Caco-2 (cell line): ENCODE data around the gene PDHB. TPM values are rescaled to one million over a fixed set of nuclear protein-coding genes. Genes with fewer than 3 reads are reported as not detected.

Experiments
- BruUV-seq: library from RNA; stranded (reverse); fragments of 400-500 nt; replicated peaks from 2 replicates; lab custom pipeline; 2021; lab: Mats Ljungman, UMichigan
- CTCF ChIA-PET: fragments of 300-600 bp; sonication (Branson Sonifier 250); formaldehyde crosslinking; loops from one replicate; lab custom pipeline; 2022; ENCODE audit warnings: antibody characterized with exemption; lab: Charles Lee
- POLR2A ChIA-PET: fragments of 300-600 bp; sonication (Branson Sonifier 250); formaldehyde crosslinking; loops from one replicate; lab custom pipeline; 2022; ENCODE audit warnings: antibody characterized with exemption; lab: Charles Lee
- DNase-seq, 2 experiments: peaks; one replicate each; pipeline versions ENCODE4 v3.0.0 to v3.0.0-alpha.2; 2020 to 2022
- H3K27me3 ChIP-seq: replicated peaks from 2 replicates; pipeline ENCODE4 v1.6.0; 2011; ENCODE audit warnings: low read length; ENCODE audit not compliant: control insufficient read depth, insufficient read depth
- H3K36me3 ChIP-seq: 2 replicates; pipeline ENCODE4 v1.5.1; 2011; ENCODE audit warnings: low read length; ENCODE audit not compliant: control insufficient read depth, insufficient read depth
- H3K4me1 ChIP-seq: fragments of 250-450 bp; sonication (Bioruptor Pico); 2 replicates; pipeline ENCODE4 v1.5.1; 2020; ENCODE audit warnings: mild to moderate bottlenecking
- H3K4me3 ChIP-seq: 2 replicates; pipeline ENCODE4 v1.5.1; 2011; ENCODE audit warnings: low read depth, mild to moderate bottlenecking, control low read depth, low read length
- H3K9me3 ChIP-seq: fragments of 250-450 bp; sonication (Bioruptor Pico); 2 replicates; pipeline ENCODE4 v1.5.1; 2020; ENCODE audit warnings: mild to moderate bottlenecking, moderate library complexity
- H3K27ac Mint-ChIP-seq: one replicate; pipeline ENCODE4 v1.8.0; 2022; ENCODE audit warnings: mixed read lengths; ENCODE audit not compliant: unreplicated experiment
- H3K27me3 Mint-ChIP-seq: one replicate; pipeline ENCODE4 v1.8.0; 2022; ENCODE audit warnings: mixed read lengths; ENCODE audit not compliant: insufficient read depth, unreplicated experiment
- H3K36me3 Mint-ChIP-seq: one replicate; pipeline ENCODE4 v1.8.0; 2022; ENCODE audit warnings: mild to moderate bottlenecking, mixed read lengths; ENCODE audit not compliant: insufficient read depth, unreplicated experiment
- H3K4me1 Mint-ChIP-seq: one replicate; pipeline ENCODE4 v1.8.0; 2022; ENCODE audit warnings: low read depth, mixed read lengths; ENCODE audit not compliant: unreplicated experiment
- H3K4me3 Mint-ChIP-seq: one replicate; pipeline ENCODE4 v1.8.0; 2022; ENCODE audit warnings: mild to moderate bottlenecking, moderate library complexity, mixed read lengths; ENCODE audit not compliant: unreplicated experiment
- H3K9me3 Mint-ChIP-seq: one replicate; pipeline ENCODE4 v1.8.0; 2022; ENCODE audit warnings: mixed read lengths; ENCODE audit not compliant: unreplicated experiment
- CTCF ChIP-seq, 2 experiments: fragments of 200-600 bp in 1 of 2; IDR thresholded peaks; 1 replicate in 1 of 2; 2 replicates in 1 of 2; pipeline versions ENCODE4 v1.5.1 to v1.8.0; 2011 to 2022; ENCODE audit warnings: antibody characterized with exemption in 1 of 2, control low read depth in 1 of 2, inconsistent platforms in 1 of 2, low read depth in 1 of 2, low read length in 1 of 2, mild to moderate bottlenecking in 1 of 2, moderate library complexity in 1 of 2; ENCODE audit not compliant: insufficient read depth in 1 of 2, severe bottlenecking in 1 of 2, unreplicated experiment in 1 of 2
- intact Hi-C: fragments of 100-400 bp; cut with micrococcal nuclease; formaldehyde crosslinking; loops from one replicate; pipeline ENCODE4 v1.10.0; 2022; ENCODE audit not compliant: unreplicated experiment
- total RNA-seq: library from RNA; stranded (reverse); gene quantifications from 2 replicates; pipeline ENCODE4 v1.2.3, GENCODE V29; 2022

The PDHB gene
- total RNA-seq, 1 experiment from 2014 or later = 89.8 TPM

- Mint-ChIP-seq H3K36me3 (no peaks in the 10 kb centered on the region), H3K4me1 (peaks cover 13% of the 10 kb centered on the region), H3K4me3 (no peak overlapping the region), H3K9me3 (no peaks in the 10 kb centered on the region), H3K27me3 (no peaks in the 10 kb centered on the region), H3K27ac (no peak overlapping the region)
- CTCF ChIA-PET = no interaction called here
- H3K27me3 ChIP-seq = no peaks in the 10 kb centered on the region
- no peak for TF ChIP-seq CTCF (IDR thresholded peaks at IDR 0.05; ENCODE audit: insufficient read depth in 1 of 2, low read depth in 1 of 2, low read length in 1 of 2, severe bottlenecking in 1 of 2, unreplicated experiment in 1 of 2)
- no TSS peak for BruUV-seq
- H3K4me1 ChIP-seq = peaks cover 13% of the 10 kb centered on the region
- H3K36me3 ChIP-seq = no peaks in the 10 kb centered on the region
- POLR2A ChIA-PET = no interaction called here
- H3K4me3 ChIP-seq = no peak overlapping the region
- intact Hi-C loops = no loop called here
- DNase-seq = no peak
- no peaks in the 10 kb centered on the region for H3K9me3 ChIP-seq
Measured at GRCh38 chr3:58383476-58383875, 50.2 kb downstream of the PDHB start.

GRCh38 chr3:58379351-58380073 is 54.1 kb downstream of the PDHB start:
- H3K27ac Mint-ChIP-seq = peak overlapping the region; percentile 16
- ChIA-PET CTCF (no interaction called here), POLR2A (interaction anchor here (0.7 kb wide), 1 partner anchor 44 kb away, joined by 6 read pairs; no protein-coding TSS in a partner anchor)
- no peaks in the 10 kb centered on the region for H3K9me3 Mint-ChIP-seq
- no peaks in the 10 kb centered on the region for H3K9me3 ChIP-seq
- no peak for TF ChIP-seq CTCF (IDR thresholded peaks at IDR 0.05; ENCODE audit: insufficient read depth in 1 of 2, low read depth in 1 of 2, low read length in 1 of 2, severe bottlenecking in 1 of 2, unreplicated experiment in 1 of 2)
- H3K36me3 Mint-ChIP-seq = no peaks in the 10 kb centered on the region
- BruUV-seq = no TSS peak
- H3K4me3 ChIP-seq = no peak overlapping the region
- H3K36me3 ChIP-seq = no peaks in the 10 kb centered on the region
- H3K27me3 Mint-ChIP-seq = no peaks in the 10 kb centered on the region
- peaks cover 13% of the 10 kb centered on the region for H3K4me1 ChIP-seq
- no peaks in the 10 kb centered on the region for H3K27me3 ChIP-seq
- DNase-seq = no peak
- H3K4me3 Mint-ChIP-seq = peak overlapping the region; percentile 7
- H3K4me1 Mint-ChIP-seq = peaks cover 20% of the 10 kb centered on the region
- intact Hi-C loops = no loop called here

GRCh38 chr3:58377750-58378149 is 55.9 kb downstream of the PDHB start:
- CTCF ChIA-PET = no interaction called here
- intact Hi-C loops = no loop called here
- H3K27ac Mint-ChIP-seq = no peak overlapping the region

More at GRCh38 chr3:58377750-58378149, 55.9 kb downstream of the PDHB start:
- Mint-ChIP-seq H3K36me3 (no peaks in the 10 kb centered on the region), H3K4me1 (peaks cover 20% of the 10 kb centered on the region), H3K27me3 (no peaks in the 10 kb centered on the region), H3K4me3 (no peak overlapping the region), H3K9me3 (no peaks in the 10 kb centered on the region)
- H3K36me3 ChIP-seq = no peaks in the 10 kb centered on the region
- DNase-seq = no peak
- TF ChIP-seq CTCF (IDR thresholded peaks at IDR 0.05; ENCODE audit: insufficient read depth in 1 of 2, low read depth in 1 of 2, low read length in 1 of 2, severe bottlenecking in 1 of 2, unreplicated experiment in 1 of 2) = no peak
- H3K4me3 ChIP-seq = no peak overlapping the region
- H3K4me1 ChIP-seq = peaks cover 13% of the 10 kb centered on the region
- POLR2A ChIA-PET = no interaction called here
- no peaks in the 10 kb centered on the region for H3K27me3 ChIP-seq
- no peaks in the 10 kb centered on the region for H3K9me3 ChIP-seq
- no TSS peak for BruUV-seq

Other genes with a start within 250 kb of the PDHB start
- gene DNASE1L3, start 222.9 kb downstream of the PDHB start, total RNA-seq = 0.27 TPM in 1 of 2 replicates, not detected in the other
- 15.4 and 16.1 TPM in 2 replicates for gene ABHD6, start 196.0 kb downstream of the PDHB start, total RNA-seq
- gene RPP14, start 127.6 kb downstream of the PDHB start, total RNA-seq = 19.2 and 24.7 TPM in 2 replicates
- 8.2 and 13.2 TPM in 2 replicates for gene HTD2, start 127.3 kb downstream of the PDHB start, total RNA-seq
- gene PXK, start 100.9 kb downstream of the PDHB start, total RNA-seq = 8.8 and 9.1 TPM in 2 replicates
- gene KCTD6, start 58.3 kb upstream of the PDHB start, total RNA-seq = 9.2 and 9.8 TPM in 2 replicates
- 9.1 and 9.5 TPM in 2 replicates for gene ACOX2, start 103.4 kb upstream of the PDHB start, total RNA-seq
- gene FAM107A, start 143.6 kb upstream of the PDHB start, total RNA-seq = not detected in 2 replicates
- not detected in 2 replicates for gene FAM3D, start 232.9 kb upstream of the PDHB start, total RNA-seq